MM.1S (cell line): ENCODE results near the gene COPG1.
"Not testable (repeated sequence)": the region's sequence is repeated elsewhere in the genome, so short reads cannot be mapped to it uniquely, and the experiment has no call there.

Source experiments
- DNase-seq: peaks from one replicate; pipeline ENCODE4 v3.0.0-alpha.2; 2015
- H2AFZ ChIP-seq: fragments of 300-600 bp; sonication (generic); 2 replicates; pipeline ENCODE4 v1.6.0; 2016; ENCODE audit warnings: antibody characterized with exemption, low read length
- H3F3A ChIP-seq: fragments of 300-600 bp; sonication (generic); 2 replicates; pipeline ENCODE4 v1.6.1; 2016; ENCODE audit warnings: mild to moderate bottlenecking, antibody characterized with exemption, low read length, moderate library complexity, mixed read lengths; ENCODE audit not compliant: insufficient read depth
- H3K27ac ChIP-seq: fragments of 300-600 bp; sonication (generic); 2 replicates; pipeline ENCODE4 v1.5.1; 2016; ENCODE audit warnings: mild to moderate bottlenecking, low read length
- H3K27me3 ChIP-seq: fragments of 300-600 bp; sonication (generic); replicated peaks from 2 replicates; pipeline ENCODE4 v1.6.0; 2016; ENCODE audit warnings: low read length; ENCODE audit not compliant: insufficient read depth
- H3K36me3 ChIP-seq: fragments of 300-600 bp; sonication (generic); replicated peaks from 2 replicates; pipeline ENCODE4 v1.6.1; 2016; ENCODE audit warnings: mild to moderate bottlenecking, low read length, mixed read lengths; ENCODE audit not compliant: insufficient read depth
- H3K4me1 ChIP-seq: fragments of 300-600 bp; sonication (generic); 2 replicates; pipeline ENCODE4 v1.6.1; 2016; ENCODE audit warnings: low read length, mixed read lengths
- H3K4me2 ChIP-seq: fragments of 300-600 bp; sonication (generic); 2 replicates; pipeline ENCODE4 v1.6.0; 2016; ENCODE audit warnings: low read depth, low read length
- H3K4me3 ChIP-seq: fragments of 300-600 bp; sonication (generic); 2 replicates; pipeline ENCODE4 v1.5.1; 2016; ENCODE audit warnings: low read length, mixed read lengths
- H3K79me2 ChIP-seq: fragments of 300-600 bp; sonication (generic); 2 replicates; pipeline ENCODE4 v1.6.1; 2016; ENCODE audit warnings: mixed run types, low read length, mixed read lengths
- H3K9ac ChIP-seq: fragments of 300-600 bp; sonication (generic); 2 replicates; pipeline ENCODE4 v1.6.1; 2016; ENCODE audit warnings: low read length, mixed read lengths
- H3K9me2 ChIP-seq: fragments of 300-600 bp; sonication (generic); replicated peaks from 2 replicates; pipeline ENCODE4 v1.6.1; 2016; ENCODE audit warnings: mild to moderate bottlenecking, low read length, mixed read lengths; ENCODE audit not compliant: insufficient read depth
- H3K9me3 ChIP-seq: fragments of 300-600 bp; sonication (generic); replicated peaks from 2 replicates; pipeline ENCODE4 v1.6.1; 2016; ENCODE audit warnings: mild to moderate bottlenecking, low read length, mixed read lengths; ENCODE audit not compliant: insufficient read depth
- H4K20me1 ChIP-seq: fragments of 300-600 bp; sonication (generic); 2 replicates; pipeline ENCODE4 v1.6.1; 2016; ENCODE audit warnings: mild to moderate bottlenecking, low read length, moderate library complexity, mixed read lengths; ENCODE audit not compliant: insufficient read depth
- EZH2 ChIP-seq: fragments of 300-600 bp; sonication (generic); optimal IDR thresholded peaks from 2 replicates; pipeline ENCODE3; 2017; ENCODE audit warnings: low read depth, mild to moderate bottlenecking, antibody characterized with exemption, low read length, mixed read lengths
- EZH2phosphoT487 ChIP-seq: fragments of 300-600 bp; sonication (generic); IDR thresholded peaks from 2 replicates; pipeline ENCODE4 v1.6.1; 2018; ENCODE audit warnings: antibody characterized with exemption, low read length
- TF ChIP-seq, protein P1 (sequence below): fragments of 300-600 bp; sonication (generic); IDR thresholded peaks from 2 replicates; pipeline ENCODE4 v1.5.1; 2016; ENCODE audit warnings: antibody characterized with exemption, low read length, mixed read lengths

Gene COPG1

DNA sequence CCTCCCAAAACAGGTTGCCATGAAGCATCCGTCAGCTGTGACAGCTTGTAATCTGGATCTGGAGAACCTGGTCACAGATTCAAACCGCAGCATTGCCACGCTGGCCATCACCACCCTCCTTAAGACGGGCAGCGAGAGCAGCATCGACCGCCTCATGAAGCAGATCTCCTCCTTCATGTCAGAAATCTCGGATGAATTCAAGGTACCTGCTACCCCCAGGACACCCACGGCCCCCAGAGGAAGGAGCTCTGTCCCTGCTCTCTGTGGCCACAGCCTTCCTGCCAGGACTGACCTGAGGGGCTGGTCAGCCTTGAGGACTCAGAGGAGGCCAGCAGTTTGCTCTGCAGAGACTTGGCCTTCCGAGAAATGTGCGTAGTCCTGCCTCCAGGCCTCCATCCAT, 11.2 kb downstream of the COPG1 start:
- Histone ChIP-seq H3K4me2 (no peak overlapping the region), H3K79me2 (peaks cover 19% of the 10 kb centered on the region), H3K27ac (no peak overlapping the region), H2AFZ (no peak overlapping the region), H3K9me3 (no peaks in the 10 kb centered on the region), H3K9me2 (no peaks in the 10 kb centered on the region), H3K4me1 (no peaks in the 10 kb centered on the region), H3K27me3 (no peaks in the 10 kb centered on the region), H4K20me1 (no peaks in the 10 kb centered on the region), H3K9ac (no peak overlapping the region), H3K36me3 (peaks cover 22% of the 10 kb centered on the region), H3K4me3 (no peak overlapping the region), H3F3A (no peaks in the 10 kb centered on the region)
- DNase-seq, result no peak
- TF ChIP-seq EZH2, result no peak
- TF ChIP-seq, protein P1, sequence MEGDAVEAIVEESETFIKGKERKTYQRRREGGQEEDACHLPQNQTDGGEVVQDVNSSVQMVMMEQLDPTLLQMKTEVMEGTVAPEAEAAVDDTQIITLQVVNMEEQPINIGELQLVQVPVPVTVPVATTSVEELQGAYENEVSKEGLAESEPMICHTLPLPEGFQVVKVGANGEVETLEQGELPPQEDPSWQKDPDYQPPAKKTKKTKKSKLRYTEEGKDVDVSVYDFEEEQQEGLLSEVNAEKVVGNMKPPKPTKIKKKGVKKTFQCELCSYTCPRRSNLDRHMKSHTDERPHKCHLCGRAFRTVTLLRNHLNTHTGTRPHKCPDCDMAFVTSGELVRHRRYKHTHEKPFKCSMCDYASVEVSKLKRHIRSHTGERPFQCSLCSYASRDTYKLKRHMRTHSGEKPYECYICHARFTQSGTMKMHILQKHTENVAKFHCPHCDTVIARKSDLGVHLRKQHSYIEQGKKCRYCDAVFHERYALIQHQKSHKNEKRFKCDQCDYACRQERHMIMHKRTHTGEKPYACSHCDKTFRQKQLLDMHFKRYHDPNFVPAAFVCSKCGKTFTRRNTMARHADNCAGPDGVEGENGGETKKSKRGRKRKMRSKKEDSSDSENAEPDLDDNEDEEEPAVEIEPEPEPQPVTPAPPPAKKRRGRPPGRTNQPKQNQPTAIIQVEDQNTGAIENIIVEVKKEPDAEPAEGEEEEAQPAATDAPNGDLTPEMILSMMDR, result no peak
- no peak for TF ChIP-seq EZH2phosphoT487

DNA sequence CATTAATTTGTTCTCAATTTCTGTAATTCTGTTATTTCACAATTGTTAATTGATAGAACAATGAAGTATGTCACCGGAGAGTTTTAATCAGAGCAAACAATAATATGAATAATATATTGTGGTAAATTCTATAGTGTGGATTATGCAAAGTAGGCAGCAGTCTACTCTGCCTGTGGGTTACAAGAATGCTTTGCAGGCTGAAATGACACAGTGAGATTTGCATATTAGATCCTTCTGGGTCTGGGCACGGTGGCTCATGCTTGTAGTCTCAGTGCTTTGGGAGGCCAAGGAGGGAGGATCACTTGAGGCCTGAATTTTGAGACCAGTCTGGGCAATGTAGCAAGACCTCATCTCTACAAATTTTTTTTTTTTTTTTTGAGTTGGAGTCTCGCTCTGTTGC, 12.5 kb downstream of the COPG1 start:
- Histone ChIP-seq H3K27ac (no peak overlapping the region), H3K4me1 (no peaks in the 10 kb centered on the region), H3F3A (no peaks in the 10 kb centered on the region), H3K4me2 (no peak overlapping the region), H4K20me1 (no peaks in the 10 kb centered on the region), H2AFZ (no peak overlapping the region), H3K9ac (no peak overlapping the region), H3K36me3 (peaks cover 29% of the 10 kb centered on the region), H3K27me3 (no peaks in the 10 kb centered on the region), H3K9me2 (no peaks in the 10 kb centered on the region), H3K4me3 (no peak overlapping the region), H3K9me3 (no peaks in the 10 kb centered on the region), H3K79me2 (peaks cover 15% of the 10 kb centered on the region)
- TF ChIP-seq EZH2phosphoT487 (no peak), EZH2 (no peak)
- TF ChIP-seq, protein P1, result no peak
- DNase-seq, result no peak

DNA sequence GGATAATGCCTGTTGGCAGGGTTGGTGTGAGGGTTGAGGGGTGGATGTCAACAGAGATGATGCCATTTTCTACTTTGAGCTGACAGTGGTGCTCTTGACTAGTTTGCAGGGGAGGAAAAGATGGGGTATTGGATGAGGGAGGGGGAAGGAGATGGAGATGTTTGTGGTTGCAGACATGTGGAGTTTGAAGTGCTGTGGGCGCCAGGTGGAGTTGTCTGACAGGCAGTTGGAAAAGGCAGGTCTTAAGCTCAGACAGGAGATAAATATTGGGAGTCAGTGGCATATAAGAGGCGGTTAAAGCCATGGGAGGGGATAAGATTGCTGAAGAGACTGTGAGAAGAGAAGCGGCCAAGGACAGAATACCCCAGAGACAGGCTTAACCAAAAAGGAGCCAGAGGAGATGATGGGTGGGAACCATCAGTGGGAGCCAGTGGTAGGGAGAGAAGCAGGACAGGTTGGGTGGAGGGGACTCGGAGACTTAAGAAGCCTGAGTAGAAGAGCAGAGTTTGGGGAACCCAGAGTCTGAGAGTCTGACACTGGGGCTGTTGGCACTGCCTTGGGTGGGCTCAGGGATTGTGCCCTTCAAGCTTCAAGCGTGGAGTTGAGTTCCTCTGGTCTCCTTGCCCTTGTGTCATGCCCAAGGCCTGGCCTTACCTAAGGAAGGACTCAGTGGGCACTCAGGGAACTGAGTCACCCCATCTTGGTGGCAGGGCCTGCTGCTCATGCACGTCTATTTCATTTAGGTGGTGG, 13.9 kb downstream of the COPG1 start:
- no peak overlapping the region for H3K4me3 ChIP-seq
- no peaks in the 10 kb centered on the region for H4K20me1 ChIP-seq
- TF ChIP-seq, protein P1, result no peak
- no peak for TF ChIP-seq EZH2phosphoT487
- TF ChIP-seq EZH2, result no peak
- no peaks in the 10 kb centered on the region for H3K9me3 ChIP-seq
- H3K27me3 ChIP-seq, result no peaks in the 10 kb centered on the region
- H3K4me2 ChIP-seq, result no peak overlapping the region
- peaks cover 39% of the 10 kb centered on the region for H3K36me3 ChIP-seq
- H3K9ac ChIP-seq, result no peak overlapping the region
- peaks cover 17% of the 10 kb centered on the region for H3K79me2 ChIP-seq
- H3K27ac ChIP-seq, result no peak overlapping the region
- no peak overlapping the region for H2AFZ ChIP-seq
- H3F3A ChIP-seq, result no peaks in the 10 kb centered on the region
- no peak for DNase-seq
- H3K4me1 ChIP-seq, result no peaks in the 10 kb centered on the region
- H3K9me2 ChIP-seq, result no peaks in the 10 kb centered on the region

DNA sequence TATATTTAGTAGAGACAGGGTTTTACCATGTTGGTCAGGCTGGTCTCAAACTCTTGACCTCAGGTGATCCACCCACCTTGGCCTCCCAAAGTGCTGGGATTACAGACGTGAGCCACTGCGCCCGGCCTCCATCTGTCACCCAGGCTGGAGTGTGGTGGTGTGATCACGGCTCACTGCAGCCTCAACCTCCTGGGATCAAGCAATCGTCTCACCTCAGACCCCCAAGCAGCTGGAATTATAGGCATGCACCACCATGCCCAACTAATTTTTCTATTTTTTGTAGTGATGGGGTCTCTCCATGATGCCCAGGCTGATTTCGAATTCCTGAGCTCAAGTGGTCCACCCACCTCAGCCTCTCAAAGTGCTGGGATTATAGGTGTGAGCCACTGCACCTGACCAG, 15.6 kb downstream of the COPG1 start:
- H3K36me3 ChIP-seq, result peaks cover 41% of the 10 kb centered on the region
- H3K4me3 ChIP-seq, result not testable (repeated sequence)
- peaks cover 16% of the 10 kb centered on the region for H3K79me2 ChIP-seq

More for the DNA sequence above, 15.6 kb downstream of the COPG1 start:
- not testable (repeated sequence) for H3K9ac ChIP-seq, H3K27ac ChIP-seq, H3F3A ChIP-seq, H4K20me1 ChIP-seq, H3K4me2 ChIP-seq, H3K4me1 ChIP-seq, H3K27me3 ChIP-seq, H3K9me3 ChIP-seq, H2AFZ ChIP-seq, DNase-seq, H3K9me2 ChIP-seq
